OCI-LY7 (cell line): ENCODE results near the gene TMPRSS2. TPM values are rescaled to one million over a fixed set of nuclear protein-coding genes. Genes with fewer than 3 reads are reported as not detected.

Source experiments
- BruUV-seq: library from RNA; stranded (reverse); fragments of 400-500 nt; replicated peaks from 2 replicates; lab custom pipeline; 2021; lab: Mats Ljungman, UMichigan
- CTCF ChIA-PET: fragments of 300-600 bp; sonication (Branson Sonifier 250); formaldehyde crosslinking; loops from one replicate; lab custom pipeline; 2022; ENCODE audit warnings: antibody characterized with exemption; ENCODE audit not compliant: unreplicated experiment; lab: Charles Lee
- POLR2A ChIA-PET: fragments of 300-600 bp; sonication (Branson Sonifier 250); formaldehyde crosslinking; loops from one replicate; lab custom pipeline; 2022; ENCODE audit warnings: antibody characterized with exemption; lab: Charles Lee
- DNase-seq: peaks from one replicate; pipeline ENCODE4 v3.0.0-alpha.2; 2015; ENCODE audit warnings: low spot score
- H2AFZ ChIP-seq: fragments of 200-600 bp; sonication (generic), shearing (Covaris generic); 2 replicates; pipeline ENCODE4 v1.6.1; 2014; ENCODE audit warnings: mild to moderate bottlenecking, antibody characterized with exemption, low read length, moderate library complexity
- H3K27ac ChIP-seq: fragments of 200-600 bp; sonication (generic); 2 replicates; pipeline ENCODE4 v1.5.1; 2014; ENCODE audit warnings: mixed run types, low read depth, mild to moderate bottlenecking, moderate library complexity, low read length, inconsistent platforms; ENCODE audit not compliant: poor library complexity, severe bottlenecking
- H3K36me3 ChIP-seq: fragments of 200-600 bp; sonication (generic); 2 replicates; pipeline ENCODE4 v1.6.1; 2014; ENCODE audit warnings: mild to moderate bottlenecking, antibody characterized with exemption, low read length, moderate library complexity, mixed read lengths; ENCODE audit not compliant: insufficient read depth
- H3K4me1 ChIP-seq: fragments of 200-600 bp; sonication (generic); 2 replicates; pipeline ENCODE4 v1.5.1; 2014; ENCODE audit warnings: mild to moderate bottlenecking, low read length; ENCODE audit not compliant: insufficient read depth, poor library complexity, severe bottlenecking
- H3K4me2 ChIP-seq: fragments of 200-600 bp; sonication (generic); 2 replicates; pipeline ENCODE4 v1.6.1; 2014; ENCODE audit warnings: mild to moderate bottlenecking, low read length
- H3K4me3 ChIP-seq: fragments of 200-600 bp; sonication (generic); 2 replicates; pipeline ENCODE4 v1.5.1; 2014; ENCODE audit warnings: mild to moderate bottlenecking, low read depth, low read length; ENCODE audit not compliant: poor library complexity, severe bottlenecking
- H3K79me2 ChIP-seq: fragments of 200-600 bp; sonication (generic); 2 replicates; pipeline ENCODE4 v1.6.1; 2016; ENCODE audit warnings: low read depth, mild to moderate bottlenecking, low read length, moderate library complexity, mixed read lengths; ENCODE audit not compliant: insufficient read depth
- H3K9me2 ChIP-seq: fragments of 200-600 bp; sonication (generic); 2 replicates; pipeline ENCODE4 v1.6.1; 2016; ENCODE audit warnings: mild to moderate bottlenecking, low read length, mixed read lengths; ENCODE audit not compliant: insufficient read depth
- H3K9me3 ChIP-seq: fragments of 200-600 bp; sonication (generic); 2 replicates; pipeline ENCODE4 v1.6.1; 2014; ENCODE audit warnings: mild to moderate bottlenecking, mixed run types, low read length, mixed read lengths
- H4K20me1 ChIP-seq: fragments of 200-600 bp; sonication (generic); 2 replicates; pipeline ENCODE4 v1.6.1; 2014; ENCODE audit warnings: mild to moderate bottlenecking, antibody characterized with exemption, low read length, moderate library complexity, mixed read lengths; ENCODE audit not compliant: insufficient read depth
- CTCF ChIP-seq: fragments of 200-600 bp; sonication (generic); conservative IDR thresholded peaks from 2 replicates; pipeline ENCODE4 v1.5.1; 2014; ENCODE audit warnings: mild to moderate bottlenecking, antibody characterized with exemption, low read length, moderate library complexity, mixed read lengths
- EZH2phosphoT487 ChIP-seq: fragments of 200-600 bp; sonication (generic); IDR thresholded peaks from 2 replicates; pipeline ENCODE4 v1.6.1; 2018; ENCODE audit warnings: low read depth, borderline replicate concordance, mild to moderate bottlenecking, mixed run types, antibody characterized with exemption, low read length, moderate library complexity, mixed read lengths
- intact Hi-C: fragments of 100-400 bp; cut with micrococcal nuclease; formaldehyde crosslinking; loops from one replicate; pipeline ENCODE4 v1.10.0; 2022; ENCODE audit not compliant: unreplicated experiment
- total RNA-seq, 2 experiments: library from RNA; depleted of rRNA in 1 of 2; stranded (reverse); fragments of >200 nt in 1 of 2; shearing (Covaris generic) in 1 of 2; gene quantifications; 2 replicates each; pipeline ENCODE4 v1.2.3, GENCODE V29; 2014 to 2022

TMPRSS2 gene
- total RNA-seq, 2 experiments from 2014 or later = 0.09 TPM; not detected in 1

- ChIA-PET POLR2A (no interaction called here), CTCF (no interaction called here)
- peaks cover 35% of the 10 kb centered on the region for H3K4me1 ChIP-seq
- H3K36me3 ChIP-seq = peaks cover 37% of the 10 kb centered on the region
- H3K9me2 ChIP-seq = no peaks in the 10 kb centered on the region
- no peak overlapping the region for H3K4me2 ChIP-seq
- peaks cover 20% of the 10 kb centered on the region; the same call in 1 of the 2 replicates for H3K9me3 ChIP-seq
- no peak overlapping the region for H3K27ac ChIP-seq
- DNase-seq = no peak
- TF ChIP-seq EZH2phosphoT487 (no peak), CTCF (no peak)
- no peak overlapping the region for H2AFZ ChIP-seq
- intact Hi-C loops = no loop called here
- no peaks in the 10 kb centered on the region for H3K79me2 ChIP-seq
- no peak overlapping the region for H3K4me3 ChIP-seq
- BruUV-seq = no TSS peak
- H4K20me1 ChIP-seq = no peaks in the 10 kb centered on the region
Measured at GRCh38 chr21:41433566-41433965, 74.4 kb downstream of the TMPRSS2 start.

GRCh38 chr21:41432562-41433460 is 75.1 kb downstream of the TMPRSS2 start:
- no TSS peak for BruUV-seq
- Histone ChIP-seq H3K9me3 (peaks cover 20% of the 10 kb centered on the region; the same call in 1 of the 2 replicates), H3K4me1 (peaks cover 42% of the 10 kb centered on the region), H4K20me1 (no peaks in the 10 kb centered on the region), H3K4me3 (no peak overlapping the region), H3K79me2 (no peaks in the 10 kb centered on the region), H3K27ac (peak overlapping the region; percentile 46), H3K4me2 (peak overlapping the region; percentile 55; the same call in 1 of the 2 replicates), H2AFZ (no peak overlapping the region), H3K36me3 (peaks cover 37% of the 10 kb centered on the region), H3K9me2 (no peaks in the 10 kb centered on the region)
- intact Hi-C loops = no loop called here
- ChIA-PET CTCF (interaction anchor here (0.8 kb wide), 1 partner anchor 113 kb away, joined by 8 read pairs; no protein-coding TSS in a partner anchor), POLR2A (interaction anchor here (0.9 to 1.5 kb wide), 5 partner anchors 11 to 60 kb away, joined by 3 to 4 read pairs (median 3); no protein-coding TSS in a partner anchor)
- no peak for TF ChIP-seq EZH2phosphoT487
- DNase-seq = no peak

- Histone ChIP-seq H3K4me2 (peak overlapping the region; percentile 55), H3K9me2 (no peaks in the 10 kb centered on the region), H3K36me3 (peaks cover 37% of the 10 kb centered on the region), H3K79me2 (no peaks in the 10 kb centered on the region), H3K4me3 (no peak overlapping the region), H2AFZ (no peak overlapping the region), H4K20me1 (no peaks in the 10 kb centered on the region), H3K27ac (peak overlapping the region; percentile 46), H3K9me3 (peaks cover 20% of the 10 kb centered on the region; the same call in 1 of the 2 replicates), H3K4me1 (peaks cover 51% of the 10 kb centered on the region)
- CTCF ChIA-PET = interaction anchor here (0.8 to 1.3 kb wide), 3 partner anchors 10 to 112 kb away, joined by 3 to 8 read pairs (median 3); no protein-coding TSS in a partner anchor
- POLR2A ChIA-PET = interaction anchor here (0.9 to 2.2 kb wide), 7 partner anchors 8 to 59 kb away, joined by 3 to 6 read pairs (median 3); no protein-coding TSS in a partner anchor
- intact Hi-C loops = loop anchor here (2.0 kb wide), 1 partner anchor 63 kb away; no protein-coding TSS in a partner anchor
- no peak for TF ChIP-seq EZH2phosphoT487
- TF ChIP-seq CTCF = no peak
- BruUV-seq = no TSS peak
- DNase-seq = peak; percentile 89
Measured at GRCh38 chr21:41431788-41432548, 76.0 kb downstream of the TMPRSS2 start.
